Stomach (tissue), 4 donors: Measurements from ENCODE around the gene SPOCD1.

Experiments used
- CTCF ChIP-seq, 7 experiments: fragments of 450-650 bp in 4 of 7; fragments of 200-600 bp in 3 of 7; sonication (generic) in 3 of 7; IDR thresholded peaks; one replicate each; pipeline ENCODE4 v1.5.1; 2016 to 2019; ENCODE audit warnings: antibody characterized with exemption in 7 of 7, control low read depth in 2 of 7, mild to moderate bottlenecking in 1 of 7
- POLR2AphosphoS5 ChIP-seq, 3 donors: sonication (generic); formaldehyde crosslinking; IDR thresholded peaks; one replicate each; pipeline ENCODE4 v1.6.1; 2016; ENCODE audit warnings: antibody characterized with exemption in 3 of 3

- TF ChIP-seq CTCF (IDR thresholded peaks at IDR 0.05) (no peak), POLR2AphosphoS5 (IDR thresholded peaks at IDR 0.05) (no peak)
Observed at GRCh38 chr1:31751822-31752241, 64.0 kb downstream of the SPOCD1 start.
